ENCODE measurements around the gene TRAF4. TPM values are rescaled to one million over a fixed set of nuclear protein-coding genes. Genes with fewer than 3 reads are reported as not detected.

Gene TRAF4
- total and polyA plus RNA-seq, 9 of the 15 experiments (the other 6 are each of a cell fraction or from before 2014, with no cell fraction given), result 2.4 to 147 (median 72.4) TPM

GRCh38 chr17:28725660-28726225 is 18.1 kb upstream of the TRAF4 start (continued):
- TF ChIP-seq MYBL2 (IDR thresholded peaks at IDR 0.05; ENCODE audit: low read depth) (no peak), MYBL2 (CRISPR knock-in tag; IDR thresholded peaks at IDR 0.05; ENCODE audit: borderline replicate concordance) (no peak), ZNF384 (IDR thresholded peaks at IDR 0.05; ENCODE audit: low read depth, low read length) (no peak), ZNF561 (CRISPR knock-in tag; conservative IDR thresholded peaks at IDR 0.05) (no peak), USF1 (CRISPR knock-in tag; IDR thresholded peaks at IDR 0.05) (no peak; the same call in 1 of the 2 replicates), ZMIZ1 (IDR thresholded peaks at IDR 0.05; ENCODE audit: low read depth in 2 of 2, low read length in 2 of 2) (peak in 1 of 2 experiments; percentile 10; a peak in 1 of 4 replicates), ZZZ3 (IDR thresholded peaks at IDR 0.05) (no peak), CBFA2T3 (IDR thresholded peaks at IDR 0.05) (no peak), ZNF282 (CRISPR knock-in tag; IDR thresholded peaks at IDR 0.05) (no peak), ARNT (IDR thresholded peaks at IDR 0.05) (no peak; a peak in 2 of 4 replicates), FOXJ3 (CRISPR knock-in tag; IDR thresholded peaks at IDR 0.05) (no peak), ZNF347 (CRISPR knock-in tag; IDR thresholded peaks at IDR 0.05; ENCODE audit: low read depth) (no peak), FOXJ2 (tag; IDR thresholded peaks at IDR 0.05) (no peak), PHF20 (IDR thresholded peaks at IDR 0.05; ENCODE audit: partially characterized antibody) (no peak), ZNF584 (CRISPR knock-in tag; IDR thresholded peaks at IDR 0.05; ENCODE audit: low read depth) (no peak), FOS (IDR thresholded peaks at IDR 0.05; ENCODE audit: extremely low read depth, insufficient read length) (no peak), CUX1 (CRISPR knock-in tag; IDR thresholded peaks at IDR 0.05) (no peak), RBFOX2 (IDR thresholded peaks at IDR 0.05; ENCODE audit: low read depth, low read length) (peak; percentile 89), SNRNP70 (optimal IDR thresholded peaks at IDR 0.05; ENCODE audit: low read depth, low read length) (no peak)

Measured in K562 (cell line).